CD14-positive monocyte (primary cell): ENCODE results near the gene ADGRL4. TPM values are rescaled to one million over a fixed set of nuclear protein-coding genes. Genes with fewer than 3 reads are reported as not detected.

Experiments
- DNase-seq, 3 donors: peaks; one replicate each; pipeline ENCODE4 v3.0.0-alpha.2; 2011 to 2022
- H2AFZ ChIP-seq: 2 replicates; pipeline ENCODE4 v1.6.0; 2012; ENCODE audit warnings: mild to moderate bottlenecking, low read depth, low read length, inconsistent platforms; ENCODE audit not compliant: insufficient read depth, poor library complexity, severe bottlenecking
- H3K27ac ChIP-seq, 2 donors: 1 replicate in 1 of 2; 2 replicates in 1 of 2; pipeline ENCODE4 v1.5.1; 2012 to 2013; ENCODE audit warnings: low read length in 2 of 2, control low read depth in 1 of 2, inconsistent platforms in 1 of 2, low read depth in 1 of 2, mild to moderate bottlenecking in 1 of 2
- H3K27me3 ChIP-seq, 2 donors: one replicate each; pipeline versions ENCODE4 v1.6.0 to v1.6.1; 2011 to 2013; ENCODE audit warnings: low read length in 2 of 2; ENCODE audit not compliant: control insufficient read depth in 2 of 2, insufficient read depth in 2 of 2
- H3K36me3 ChIP-seq, 2 donors: replicated peaks in 1 of 2; 1 replicate in 1 of 2; 2 replicates in 1 of 2; pipeline versions ENCODE4 v1.5.1 to v1.6.1; 2012 to 2013; ENCODE audit warnings: low read length in 2 of 2, control low read depth in 1 of 2, inconsistent platforms in 1 of 2, mild to moderate bottlenecking in 1 of 2; ENCODE audit not compliant: insufficient read depth in 2 of 2, control insufficient read depth in 1 of 2
- H3K4me1 ChIP-seq, 2 donors: 1 replicate in 1 of 2; 2 replicates in 1 of 2; pipeline versions ENCODE4 v1.5.1 to v1.6.1; 2012 to 2013; ENCODE audit warnings: low read length in 2 of 2, control low read depth in 1 of 2, inconsistent platforms in 1 of 2, mild to moderate bottlenecking in 1 of 2, moderate library complexity in 1 of 2; ENCODE audit not compliant: insufficient read depth in 2 of 2, control insufficient read depth in 1 of 2
- H3K4me2 ChIP-seq: replicated peaks from 2 replicates; pipeline ENCODE3; 2012; ENCODE audit warnings: low read length, moderate library complexity, mild to moderate bottlenecking; ENCODE audit not compliant: poor library complexity, severe bottlenecking; ENCODE audit errors: extremely low read depth
- H3K4me3 ChIP-seq, 3 experiments: fragments of 200-600 bp in 1 of 3; sonication (generic) in 1 of 3; replicated peaks in 1 of 3; 1 replicate in 2 of 3; 2 replicates in 1 of 3; pipeline ENCODE4 v1.5.1; 2011 to 2013; ENCODE audit warnings: low read length in 3 of 3, mild to moderate bottlenecking in 3 of 3, control low read depth in 2 of 3, low read depth in 2 of 3, inconsistent platforms in 1 of 3, moderate library complexity in 1 of 3
- H3K79me2 ChIP-seq: 2 replicates; pipeline ENCODE4 v1.6.0; 2012; ENCODE audit warnings: mild to moderate bottlenecking, control low read depth, inconsistent platforms, low read length, moderate library complexity; ENCODE audit not compliant: insufficient read depth
- H3K9ac ChIP-seq: 2 replicates; pipeline ENCODE4 v1.6.0; 2017; ENCODE audit warnings: low read length, mild to moderate bottlenecking; ENCODE audit not compliant: insufficient read depth, poor library complexity, severe bottlenecking
- H3K9me3 ChIP-seq, 2 donors: replicated peaks in 1 of 2; 1 replicate in 1 of 2; 2 replicates in 1 of 2; pipeline versions ENCODE4 v1.5.1 to v1.6.1; 2012 to 2013; ENCODE audit warnings: low read length in 2 of 2, control low read depth in 1 of 2; ENCODE audit not compliant: control insufficient read depth in 1 of 2, insufficient read depth in 1 of 2
- H4K20me1 ChIP-seq: 2 replicates; pipeline ENCODE4 v1.6.0; 2012; ENCODE audit warnings: mild to moderate bottlenecking, low read length, control low read depth, moderate library complexity; ENCODE audit not compliant: insufficient read depth
- H3K27ac Mint-ChIP-seq, 7 donors: one replicate each; pipeline ENCODE4 v1.8.0; 2020; ENCODE audit warnings: mild to moderate bottlenecking in 7 of 7, mixed read lengths in 7 of 7, moderate library complexity in 6 of 7, inconsistent platforms in 2 of 7
- H3K27me3 Mint-ChIP-seq, 3 donors: one replicate each; pipeline ENCODE4 v1.8.0; 2021 to 2022; ENCODE audit warnings: low read depth in 3 of 3, mild to moderate bottlenecking in 3 of 3, mixed read lengths in 3 of 3, moderate library complexity in 3 of 3, inconsistent platforms in 1 of 3
- H3K36me3 Mint-ChIP-seq, 2 donors: one replicate each; pipeline ENCODE4 v1.8.0; 2020; ENCODE audit warnings: mixed read lengths in 2 of 2, inconsistent platforms in 1 of 2, mild to moderate bottlenecking in 1 of 2
- H3K4me1 Mint-ChIP-seq: one replicate; pipeline ENCODE4 v1.8.0; 2020; ENCODE audit warnings: mild to moderate bottlenecking, mixed read lengths
- H3K4me3 Mint-ChIP-seq, 2 donors: one replicate each; pipeline ENCODE4 v1.8.0; 2020; ENCODE audit warnings: mild to moderate bottlenecking in 2 of 2, mixed read lengths in 2 of 2, moderate library complexity in 1 of 2
- H3K9me3 Mint-ChIP-seq, 7 donors: one replicate each; pipeline ENCODE4 v1.8.0; 2020 to 2022; ENCODE audit warnings: mixed read lengths in 7 of 7, mild to moderate bottlenecking in 6 of 7, moderate library complexity in 6 of 7, inconsistent platforms in 2 of 7
- WGBS: methylation state at CpG from one replicate; pipeline ENCODE4 v1.1.5; 2013; ENCODE audit warnings: missing lambda C conversion rate; ENCODE audit not compliant: insufficient coverage; 5-methylcytosine and 5-hydroxymethylcytosine counted together
- intact Hi-C, 2 donors: fragments of 100-400 bp; cut with micrococcal nuclease; formaldehyde crosslinking; loops; one replicate each; pipeline versions ENCODE4 v1.15.0 to v1.15.1; 2023
- polyA plus RNA-seq, 3 donors: library from polyadenylated mRNA; depleted of rRNA in 1 of 3; unstranded in 2 of 3; stranded (reverse) in 1 of 3; fragments of 300-500 nt in 2 of 3; fragments of >200 nt in 1 of 3; fragmentation: Illumina TruSeq in 2 of 3; gene quantifications; 1 replicate in 2 of 3; 2 replicates in 1 of 3; pipeline ENCODE4 v1.2.3, GENCODE V29; 2012 to 2021
- TF ChIP-seq, protein P1 (sequence below): fragments of 200-600 bp; IDR thresholded peaks from one replicate; pipeline ENCODE4 v1.8.0; 2022; ENCODE audit warnings: antibody characterized with exemption, mild to moderate bottlenecking

Gene ADGRL4
- polyA plus RNA-seq, 3 donors = not detected

DNA sequence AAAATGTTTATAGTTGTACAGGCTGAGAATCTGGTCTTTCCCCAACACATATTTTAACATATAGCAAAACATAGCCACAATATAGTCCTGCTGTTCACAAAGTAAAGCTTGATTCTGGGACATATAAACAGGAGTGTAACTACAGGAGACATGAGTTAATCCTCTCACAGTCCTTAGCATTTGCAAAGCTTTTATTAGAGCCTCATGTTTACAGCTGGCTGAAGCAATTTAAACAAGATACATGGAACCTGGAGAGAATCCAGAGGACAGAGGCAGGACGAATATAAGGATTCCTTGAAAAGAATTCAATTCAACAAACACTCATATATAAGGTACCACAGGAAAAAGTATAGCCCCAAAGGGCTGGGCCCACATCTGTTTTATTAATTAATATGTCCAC is 163.4 kb downstream of the ADGRL4 start:
- 80% methylated on average over 1 of the region's 1 CpG for WGBS
- Histone ChIP-seq H3K4me2 (no peak overlapping the region), H3K36me3 (no peaks in the 10 kb centered on the region), H2AFZ (no peak overlapping the region), H3K4me1 (no peaks in the 10 kb centered on the region), H3K79me2 (no peaks in the 10 kb centered on the region), H3K27me3 (no peaks in the 10 kb centered on the region), H4K20me1 (no peaks in the 10 kb centered on the region), H3K4me3 (no peak overlapping the region), H3K27ac (no peak overlapping the region), H3K9me3 (no peaks in the 10 kb centered on the region), H3K9ac (no peak overlapping the region)
- H3K27ac Mint-ChIP-seq = no peak overlapping the region
- no peaks in the 10 kb centered on the region for H3K36me3 Mint-ChIP-seq
- H3K27me3 Mint-ChIP-seq = no peaks in the 10 kb centered on the region
- TF ChIP-seq, protein P1, sequence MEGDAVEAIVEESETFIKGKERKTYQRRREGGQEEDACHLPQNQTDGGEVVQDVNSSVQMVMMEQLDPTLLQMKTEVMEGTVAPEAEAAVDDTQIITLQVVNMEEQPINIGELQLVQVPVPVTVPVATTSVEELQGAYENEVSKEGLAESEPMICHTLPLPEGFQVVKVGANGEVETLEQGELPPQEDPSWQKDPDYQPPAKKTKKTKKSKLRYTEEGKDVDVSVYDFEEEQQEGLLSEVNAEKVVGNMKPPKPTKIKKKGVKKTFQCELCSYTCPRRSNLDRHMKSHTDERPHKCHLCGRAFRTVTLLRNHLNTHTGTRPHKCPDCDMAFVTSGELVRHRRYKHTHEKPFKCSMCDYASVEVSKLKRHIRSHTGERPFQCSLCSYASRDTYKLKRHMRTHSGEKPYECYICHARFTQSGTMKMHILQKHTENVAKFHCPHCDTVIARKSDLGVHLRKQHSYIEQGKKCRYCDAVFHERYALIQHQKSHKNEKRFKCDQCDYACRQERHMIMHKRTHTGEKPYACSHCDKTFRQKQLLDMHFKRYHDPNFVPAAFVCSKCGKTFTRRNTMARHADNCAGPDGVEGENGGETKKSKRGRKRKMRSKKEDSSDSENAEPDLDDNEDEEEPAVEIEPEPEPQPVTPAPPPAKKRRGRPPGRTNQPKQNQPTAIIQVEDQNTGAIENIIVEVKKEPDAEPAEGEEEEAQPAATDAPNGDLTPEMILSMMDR = no peak
- no peak overlapping the region for H3K4me3 Mint-ChIP-seq
- no peak for DNase-seq
- H3K4me1 Mint-ChIP-seq = no peaks in the 10 kb centered on the region
- intact Hi-C loops = loop anchor here in 1 of 2 donors (5.0 kb wide), 1 partner anchor 509 kb away; no protein-coding TSS in a partner anchor
- no peaks in the 10 kb centered on the region for H3K9me3 Mint-ChIP-seq

DNA sequence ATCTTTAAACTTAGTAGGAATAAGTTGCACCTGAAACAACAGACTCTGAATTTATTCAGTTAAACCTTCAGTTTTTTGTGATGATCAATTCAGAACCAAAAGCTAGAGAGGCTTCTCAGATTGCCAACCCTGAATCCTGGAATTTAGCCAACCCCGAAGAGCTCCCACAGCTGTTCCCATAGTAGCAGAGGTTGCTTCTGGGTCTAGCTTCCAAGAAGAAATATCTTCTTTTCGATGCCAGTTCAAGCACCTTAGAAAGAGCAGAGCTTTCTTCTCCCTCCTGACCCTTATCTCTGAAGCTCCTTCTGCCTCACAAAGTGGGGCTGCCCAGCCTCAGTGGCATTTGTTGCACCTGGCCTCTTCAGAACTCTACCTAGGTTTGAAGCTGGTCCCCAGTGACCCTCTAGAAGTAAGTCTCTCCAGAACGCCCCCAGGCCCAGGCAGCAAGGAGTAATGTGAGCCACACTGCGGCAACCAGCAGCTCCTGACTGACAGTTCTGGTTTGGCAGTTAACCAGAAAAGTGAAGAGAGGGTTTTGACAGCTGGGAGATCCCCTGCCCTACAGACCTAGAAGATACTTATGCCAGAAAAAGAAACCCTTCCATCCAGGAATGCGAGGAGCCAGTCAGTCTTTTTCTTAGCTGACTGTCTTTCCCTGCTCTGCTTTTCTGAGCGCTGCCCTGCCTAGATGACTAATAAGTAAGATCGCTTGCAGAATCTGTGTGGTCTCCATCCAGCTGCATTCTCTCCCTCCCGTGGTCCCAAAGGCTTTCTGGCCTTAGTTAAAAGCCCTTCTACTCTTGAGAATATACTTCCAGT is 165.9 kb downstream of the ADGRL4 start:
- Histone ChIP-seq H3K9ac (no peak overlapping the region), H3K36me3 (no peaks in the 10 kb centered on the region), H4K20me1 (no peaks in the 10 kb centered on the region), H3K79me2 (no peaks in the 10 kb centered on the region), H3K4me2 (no peak overlapping the region), H3K27me3 (no peaks in the 10 kb centered on the region), H3K4me3 (no peak overlapping the region), H3K9me3 (no peaks in the 10 kb centered on the region), H2AFZ (peak overlapping the region; percentile 17), H3K27ac (no peak overlapping the region), H3K4me1 (no peaks in the 10 kb centered on the region)
- peaks cover 6% of the 10 kb centered on the region for H3K4me1 Mint-ChIP-seq
- DNase-seq = no peak
- H3K36me3 Mint-ChIP-seq = no peaks in the 10 kb centered on the region
- 66% methylated on average over 6 of the region's 8 CpGs for WGBS
- H3K4me3 Mint-ChIP-seq = no peak overlapping the region
- no peaks in the 10 kb centered on the region for H3K27me3 Mint-ChIP-seq
- intact Hi-C loops = loop anchor here in 1 of 2 donors (5.0 kb wide), 1 partner anchor 512 kb away; no protein-coding TSS in a partner anchor
- no peaks in the 10 kb centered on the region for H3K9me3 Mint-ChIP-seq
- TF ChIP-seq, protein P1 = no peak
- H3K27ac Mint-ChIP-seq = no peak overlapping the region
